Uterus (tissue), 2 donors: ENCODE data around the gene NCBP1.

ENCODE experiments used
- CTCF ChIP-seq, 4 experiments: fragments of 200-600 bp in 2 of 4; fragments of 450-650 bp in 2 of 4; sonication (generic) in 2 of 4; IDR thresholded peaks; one replicate each; pipeline ENCODE4 v1.5.1; 2016 to 2019; ENCODE audit warnings: antibody characterized with exemption in 4 of 4, mild to moderate bottlenecking in 2 of 4, moderate library complexity in 1 of 4
- POLR2A ChIP-seq, 2 donors: fragments of 450-650 bp; IDR thresholded peaks; one replicate each; pipeline ENCODE4 v1.6.1; 2016; ENCODE audit warnings: antibody characterized with exemption in 2 of 2, mild to moderate bottlenecking in 1 of 2, moderate library complexity in 1 of 2

GRCh38 chr9:97617939-97618416, 15.6 kb upstream of the NCBP1 start:
- no peak for TF ChIP-seq CTCF (IDR thresholded peaks at IDR 0.05)
- no peak for TF ChIP-seq POLR2A (IDR thresholded peaks at IDR 0.05)
